Measurements from ENCODE around the gene UNC79. TPM values are rescaled to one million over a fixed set of nuclear protein-coding genes. Genes with fewer than 3 reads are reported as not detected.

The UNC79 gene
- total RNA-seq, 1 experiment from 2014 or later = 0.05 TPM

DNA sequence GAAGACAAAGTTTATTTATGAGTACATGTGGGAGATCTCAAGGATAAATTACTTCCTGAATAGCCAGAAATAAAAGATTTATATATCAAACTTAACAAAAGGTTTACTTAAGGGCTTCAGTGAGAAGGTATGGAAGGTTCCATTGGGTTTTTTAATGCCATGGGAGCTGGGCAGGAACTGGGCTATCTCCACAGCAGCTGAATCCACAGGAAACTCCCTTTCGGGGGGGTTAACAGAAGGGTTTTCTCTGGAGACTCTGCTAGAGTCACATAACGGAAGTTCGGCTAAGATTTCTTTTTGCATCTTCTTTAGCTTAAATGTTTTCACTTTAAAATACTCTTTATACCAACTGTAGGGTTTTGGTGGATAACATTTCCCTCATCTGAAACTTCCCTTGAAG lies 113.5 kb downstream of the UNC79 start:
- DNase-seq (ENCODE audit: extremely low read depth, low read depth) = no peak

DNA sequence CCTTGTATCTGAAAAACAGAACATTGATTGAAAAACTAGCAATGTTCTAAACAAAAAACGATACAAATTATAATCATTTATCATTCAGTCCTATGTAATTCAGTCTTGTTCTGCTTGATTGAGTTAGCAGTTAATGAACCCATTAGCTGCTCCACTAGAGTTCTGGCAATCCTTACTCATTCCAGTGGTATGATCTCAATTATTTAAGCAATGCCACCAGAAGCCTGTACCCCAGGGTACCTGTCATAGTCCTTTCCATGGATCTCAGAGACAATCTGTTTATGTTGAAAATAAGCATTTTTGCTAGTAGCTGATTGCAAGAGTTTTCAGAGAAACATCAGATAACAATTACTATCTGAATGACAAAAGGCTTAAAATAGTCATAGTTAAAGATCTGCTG lies 115.9 kb downstream of the UNC79 start:
- no peak for DNase-seq (ENCODE audit: extremely low read depth, low read depth)

DNA sequence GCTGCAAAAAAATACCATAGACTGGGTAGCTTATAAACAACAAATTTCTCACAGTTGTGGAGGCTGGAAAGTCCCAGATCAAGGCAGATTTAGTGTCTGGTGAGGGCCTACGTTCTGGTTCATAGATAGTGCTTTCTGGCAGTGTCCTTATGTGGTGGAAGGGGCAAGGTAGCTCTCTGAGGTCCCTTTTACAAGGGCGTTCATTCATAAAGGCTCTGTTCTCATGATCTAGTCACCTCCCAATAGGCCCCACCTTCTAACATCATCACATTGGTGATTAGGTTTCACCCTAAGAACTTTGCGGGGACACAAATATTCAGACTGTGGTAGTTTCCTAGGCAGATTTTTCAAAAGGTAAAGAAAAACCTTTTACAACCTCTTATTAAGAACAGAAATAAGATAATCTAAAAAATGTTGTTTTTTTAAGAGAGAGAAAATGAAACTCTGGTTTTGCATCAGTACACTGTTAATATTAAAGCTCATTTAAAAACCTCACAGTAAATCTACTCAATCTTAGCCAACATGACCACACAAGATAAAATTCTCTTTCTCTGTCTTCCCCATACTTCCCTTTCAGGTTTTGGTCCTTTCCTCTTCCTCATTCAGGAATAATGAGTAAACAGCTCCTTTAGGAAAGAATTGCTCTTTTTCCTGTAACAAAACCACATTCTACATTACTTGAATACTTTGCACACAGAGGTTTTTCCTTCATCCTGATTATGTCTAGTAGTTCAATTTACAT lies 117.5 kb downstream of the UNC79 start:
- DNase-seq (ENCODE audit: extremely low read depth, low read depth) = no peak

DNA sequence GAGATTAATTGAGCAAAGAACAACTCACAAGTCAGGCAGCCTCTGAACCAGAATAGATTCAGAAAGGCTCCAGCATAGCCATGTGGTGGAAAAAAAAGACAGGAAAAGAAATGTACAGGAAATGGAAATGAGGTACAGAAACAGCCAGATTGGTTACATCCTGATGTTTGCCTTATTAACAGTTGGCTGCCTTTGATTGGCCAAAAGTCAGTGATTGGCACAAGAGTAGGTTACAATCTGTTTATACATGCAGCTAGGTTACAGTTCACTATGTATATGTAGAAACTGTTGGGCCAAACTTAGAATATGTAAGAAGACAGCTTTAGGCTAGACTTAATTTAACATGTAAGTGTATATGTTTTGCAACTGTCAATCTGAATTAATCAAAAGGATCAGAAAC lies 118.9 kb downstream of the UNC79 start:
- no peak for DNase-seq (ENCODE audit: extremely low read depth, low read depth)

DNA sequence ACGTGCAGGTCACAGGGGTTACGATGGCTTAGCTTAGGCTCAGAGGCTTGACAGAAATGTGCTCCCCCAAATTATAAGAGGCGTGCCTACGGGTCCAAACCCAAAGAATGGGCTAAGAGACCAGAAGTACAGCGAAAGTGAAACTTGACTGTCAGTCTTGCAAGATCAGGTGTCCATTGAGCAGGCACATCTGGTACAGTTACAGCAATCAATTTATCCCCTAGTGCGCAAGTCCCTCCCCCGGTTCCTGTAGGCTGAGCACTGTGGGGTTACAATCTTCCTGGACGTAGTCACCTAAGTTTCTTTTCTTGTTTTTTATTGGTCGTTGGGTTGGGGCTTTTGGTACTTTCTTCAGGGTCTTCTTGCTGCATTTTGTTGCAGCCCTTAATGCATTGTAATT lies 134.2 kb downstream of the UNC79 start:
- DNase-seq (ENCODE audit: extremely low read depth, low read depth) = no peak

DNA sequence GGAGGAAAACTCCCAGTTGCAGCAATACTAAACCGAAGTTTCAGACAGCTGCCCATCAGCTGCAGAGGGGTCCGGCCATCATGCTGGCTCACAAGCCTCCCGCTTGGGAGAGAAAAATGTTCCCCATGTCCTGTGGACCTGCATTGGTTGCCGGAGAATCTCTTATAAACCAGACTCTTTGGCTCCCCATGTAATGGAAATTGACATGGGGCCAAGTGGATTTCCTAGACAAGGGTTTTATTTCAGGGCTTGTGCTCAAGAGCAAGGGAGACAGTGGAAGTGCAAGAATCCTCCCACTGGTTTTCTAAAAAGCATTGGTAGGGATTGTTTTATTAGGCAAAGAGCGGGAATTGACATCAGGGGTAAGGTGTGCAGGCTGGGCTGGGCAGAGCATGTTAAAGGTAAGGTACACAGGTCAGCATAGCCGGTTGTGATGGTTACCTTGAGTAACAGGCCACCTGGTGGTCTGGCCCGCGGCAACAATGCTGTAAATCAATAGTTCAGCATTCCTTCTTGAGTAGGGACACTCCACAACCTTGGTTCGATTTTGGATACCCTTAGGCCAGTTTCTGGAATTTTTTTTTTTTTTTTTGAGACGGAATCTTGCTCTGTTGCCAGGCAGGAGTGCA lies 135.4 kb downstream of the UNC79 start:
- no peak for DNase-seq (ENCODE audit: extremely low read depth, low read depth)

DNA sequence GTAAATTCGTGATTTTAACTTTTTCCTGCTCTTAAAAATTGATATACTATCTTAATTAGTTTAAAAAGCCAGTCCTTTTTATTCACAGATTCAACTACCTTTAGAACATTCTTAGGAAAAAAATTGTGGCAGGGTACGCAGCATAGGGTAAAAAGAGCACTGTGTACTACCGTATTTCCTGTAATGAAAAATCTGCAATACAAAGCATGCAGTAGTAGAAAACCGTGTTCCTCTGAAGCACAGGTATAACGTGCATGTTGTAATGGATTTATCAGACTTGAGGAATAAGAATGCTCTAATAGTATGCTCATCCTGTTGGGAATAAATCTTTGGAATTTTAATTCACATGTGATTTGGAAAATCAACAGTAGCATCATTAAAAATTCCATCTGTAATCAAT lies 140.5 kb downstream of the UNC79 start:
- no peak for DNase-seq (ENCODE audit: extremely low read depth, low read depth)

DNA sequence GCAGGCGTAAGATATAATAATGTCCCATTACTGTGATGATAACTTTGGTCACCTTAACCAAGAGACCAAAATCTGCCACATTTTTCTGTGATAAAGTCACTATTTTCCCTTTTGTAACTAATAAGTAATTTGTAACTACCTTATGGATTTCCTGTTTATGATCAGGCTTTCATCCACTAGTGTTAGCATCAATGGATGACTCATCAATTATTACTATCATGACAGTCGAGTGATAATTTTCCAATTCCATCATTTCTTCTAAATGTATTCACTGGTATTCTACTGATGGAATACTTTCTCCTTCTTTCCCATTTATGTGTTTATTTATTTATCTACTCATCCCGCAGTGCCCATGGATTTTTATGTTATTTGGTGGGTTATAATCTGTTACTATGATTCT lies 148.4 kb downstream of the UNC79 start:
- DNase-seq (ENCODE audit: extremely low read depth, low read depth) = no peak

DNA sequence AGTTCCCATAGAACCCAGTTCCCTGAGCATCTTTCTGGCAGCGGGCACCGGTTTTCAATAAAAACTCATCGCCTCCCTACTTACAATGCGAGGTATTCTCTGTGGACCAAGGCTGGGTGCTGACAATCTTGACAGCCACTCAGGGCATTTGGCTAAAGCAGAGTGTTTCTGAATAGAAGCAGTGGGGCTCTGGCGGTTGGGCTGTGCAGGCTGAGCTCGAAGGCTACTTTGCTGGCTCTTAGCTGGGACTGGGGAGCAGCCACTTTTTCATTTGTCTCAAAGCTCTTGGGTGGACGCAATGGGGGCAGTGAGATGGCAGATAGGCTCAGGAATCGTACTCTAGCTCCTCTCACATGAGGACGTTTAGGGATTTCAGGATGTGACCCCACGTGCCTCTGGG lies 151.8 kb downstream of the UNC79 start:
- no peak for DNase-seq (ENCODE audit: extremely low read depth, low read depth)

DNA sequence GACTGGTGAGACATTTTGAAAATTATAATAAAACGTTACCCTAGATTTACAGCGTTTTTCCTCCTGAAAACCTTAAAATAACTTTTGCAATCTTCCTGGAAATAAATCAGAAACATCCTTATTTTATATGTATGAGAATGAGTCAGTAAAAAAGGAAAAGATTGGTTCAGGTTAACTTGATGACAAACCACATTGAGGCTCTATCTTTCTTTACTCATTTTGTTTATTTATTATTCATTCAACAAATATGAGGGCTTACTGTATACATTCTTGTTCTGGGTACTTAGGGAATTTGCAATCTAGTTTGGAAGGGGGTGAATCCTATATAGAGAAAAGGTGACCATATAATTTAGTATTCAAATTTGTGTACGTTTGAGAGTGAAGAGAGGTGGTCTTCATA lies 156.6 kb downstream of the UNC79 start:
- no peak for DNase-seq (ENCODE audit: extremely low read depth, low read depth)

DNA sequence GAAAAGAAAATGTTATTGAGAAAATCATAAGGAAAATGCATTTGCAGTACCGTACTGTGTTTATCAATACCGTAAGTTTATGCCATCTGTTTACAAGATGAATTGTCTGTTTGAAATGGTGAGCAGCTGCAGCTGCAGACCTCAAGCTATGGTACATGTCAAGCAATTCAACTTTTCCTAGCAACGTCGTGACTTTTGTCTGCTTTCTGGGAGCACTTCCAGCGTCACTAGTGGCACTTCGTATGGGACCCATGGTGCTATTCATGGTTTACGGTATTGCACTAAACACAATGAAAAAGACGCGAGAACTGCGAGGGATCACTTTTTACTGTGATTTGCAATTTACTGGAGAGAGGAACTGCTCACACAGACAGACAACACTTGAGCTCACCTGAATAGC lies 160.8 kb downstream of the UNC79 start:
- DNase-seq (ENCODE audit: extremely low read depth, low read depth) = no peak

DNA sequence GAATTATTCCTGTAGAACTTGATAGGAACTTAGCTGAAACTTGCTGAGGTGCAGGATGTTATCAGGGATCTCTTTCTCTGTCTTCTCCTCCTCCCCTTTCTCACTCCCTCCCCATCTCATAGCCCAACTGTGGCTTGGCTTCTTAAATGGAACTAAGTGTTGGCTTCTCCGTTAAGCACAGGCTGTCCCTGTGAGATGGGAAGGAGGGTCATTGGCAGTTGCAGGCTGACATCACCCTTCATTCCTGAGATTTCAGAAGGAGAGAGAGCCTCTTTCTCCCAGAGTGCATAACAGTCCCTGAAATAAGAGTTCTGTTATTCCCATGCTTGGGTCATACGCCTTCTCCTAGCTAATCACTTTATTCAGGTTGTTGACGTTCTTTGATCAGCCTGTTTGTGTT lies 162.0 kb downstream of the UNC79 start:
- DNase-seq (ENCODE audit: extremely low read depth, low read depth) = no peak

DNA sequence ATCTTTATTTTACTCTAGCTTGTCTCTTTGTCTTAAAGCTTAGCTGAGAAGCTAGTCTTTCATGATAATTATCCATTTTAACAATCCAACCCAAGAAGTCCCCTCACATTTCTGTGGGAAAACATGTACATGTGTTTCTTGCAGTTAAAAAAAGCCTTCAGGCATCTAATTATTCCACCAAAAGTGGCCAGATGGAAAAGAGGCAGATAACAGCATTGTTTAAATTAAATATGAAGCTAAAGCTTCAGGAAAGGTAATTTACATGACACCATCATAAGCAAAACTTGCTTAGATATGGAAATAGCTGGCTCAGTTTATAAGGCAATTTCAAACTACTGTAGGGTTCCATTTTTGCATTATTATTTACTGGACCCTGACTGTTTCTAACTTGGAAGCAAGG lies 175.4 kb downstream of the UNC79 start:
- DNase-seq (ENCODE audit: extremely low read depth, low read depth) = no peak

DNA sequence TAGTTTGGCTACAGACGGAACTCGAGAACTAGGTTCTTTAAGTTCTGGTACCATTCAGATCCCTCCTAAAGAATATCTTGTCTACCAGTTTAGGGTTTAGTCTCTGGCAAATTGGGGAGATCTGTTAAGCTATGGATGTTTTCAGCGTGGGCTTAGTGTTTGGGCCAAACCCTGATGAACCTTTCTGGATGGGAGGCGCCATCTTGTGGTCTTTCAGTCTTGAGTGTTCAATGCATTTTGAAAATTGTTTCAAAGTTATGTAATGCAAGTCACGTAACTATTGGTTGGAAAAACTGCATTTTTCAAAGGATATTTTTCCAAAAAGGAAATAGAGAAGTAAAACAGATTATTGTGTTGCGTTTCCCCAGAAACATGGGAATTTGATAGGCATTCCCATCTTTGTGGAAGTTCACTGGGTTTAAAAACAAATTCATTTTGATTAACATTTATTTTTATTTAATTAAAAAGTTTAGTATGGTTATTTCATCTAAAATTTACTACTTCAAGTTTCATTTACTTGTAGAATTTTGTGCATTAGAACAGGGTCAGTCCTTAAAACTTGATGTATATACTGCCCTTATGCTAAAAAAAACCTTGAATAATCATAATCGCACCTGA lies 188.5 kb downstream of the UNC79 start:
- peak; percentile 58 for DNase-seq (ENCODE audit: extremely low read depth, low read depth)

DNA sequence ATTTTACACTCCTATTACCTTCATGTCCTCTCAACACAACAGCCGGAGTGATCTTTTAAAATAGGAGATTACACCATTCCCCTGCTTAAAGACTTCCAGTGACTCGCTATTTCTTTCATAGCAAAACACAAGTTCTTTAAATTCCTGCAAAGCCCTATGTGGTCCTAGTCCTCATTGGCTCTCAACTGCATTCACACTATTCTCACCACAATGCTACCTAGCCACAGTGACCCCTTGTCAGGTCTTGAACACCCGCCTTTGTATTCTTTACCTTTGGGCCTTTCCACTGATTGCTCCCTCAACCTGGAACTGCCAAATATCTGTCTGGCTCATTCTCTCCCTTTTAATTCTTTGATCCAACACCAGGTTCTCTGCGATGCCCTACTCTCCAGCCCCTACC lies 197.3 kb downstream of the UNC79 start:
- DNase-seq (ENCODE audit: extremely low read depth, low read depth) = no peak

DNA sequence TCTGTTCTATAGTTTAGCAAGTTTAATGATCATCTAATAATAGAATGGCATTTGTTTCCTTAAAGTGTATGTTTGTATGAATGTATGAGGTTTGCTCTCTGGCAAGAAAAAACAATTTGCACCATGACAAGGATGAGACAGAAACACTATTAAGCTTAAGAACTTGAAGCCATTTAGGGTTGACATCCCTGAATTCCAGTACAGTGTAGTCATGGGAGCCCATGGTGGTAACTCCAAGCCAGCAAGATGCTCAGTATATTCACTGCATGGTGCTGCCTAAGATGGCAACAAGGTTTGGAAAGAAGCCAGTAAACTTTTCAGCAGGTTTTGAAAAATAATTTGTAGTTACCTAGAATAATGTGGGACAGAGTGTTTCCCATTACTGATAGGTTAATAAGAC lies 198.9 kb downstream of the UNC79 start:
- no peak for DNase-seq (ENCODE audit: extremely low read depth, low read depth)

DNA sequence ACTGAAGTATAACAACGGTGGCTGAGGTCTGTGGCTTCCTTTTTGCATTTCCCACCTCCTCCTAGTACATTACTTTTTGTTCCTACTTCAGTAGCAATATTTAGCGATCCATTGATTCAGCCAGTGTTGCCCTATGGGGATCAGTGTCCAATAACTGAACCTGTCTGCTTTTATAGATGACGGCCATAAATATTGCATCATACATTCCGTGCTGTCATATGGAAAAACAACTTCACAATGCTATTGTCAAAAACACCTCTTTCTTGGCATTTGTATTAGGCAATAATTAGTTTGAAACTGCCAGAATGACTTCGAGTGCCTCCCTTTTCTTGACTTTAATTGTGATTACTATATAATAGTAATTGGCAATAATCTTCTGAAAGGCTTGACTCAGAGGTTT lies 208.1 kb downstream of the UNC79 start:
- DNase-seq (ENCODE audit: extremely low read depth, low read depth) = no peak

DNA sequence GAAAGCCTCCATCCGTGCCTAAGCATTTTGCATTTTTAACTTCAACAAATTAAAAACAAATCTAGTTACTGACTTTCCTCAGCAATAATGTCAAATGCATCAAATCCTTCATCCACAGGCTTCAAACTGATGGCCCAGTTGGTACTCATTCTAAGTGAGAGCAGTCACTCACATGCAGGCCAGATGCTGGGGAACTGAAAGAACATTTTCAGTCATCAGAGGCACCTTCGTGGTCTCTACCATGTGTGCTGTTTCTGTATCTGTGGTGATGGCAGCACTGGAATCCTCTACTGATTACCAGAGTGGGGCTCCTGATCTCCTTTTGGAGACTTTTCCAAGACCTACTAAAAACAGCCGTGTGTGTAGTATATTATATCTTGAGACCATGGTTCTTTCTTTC lies 212.4 kb downstream of the UNC79 start:
- DNase-seq (ENCODE audit: extremely low read depth, low read depth) = no peak

DNA sequence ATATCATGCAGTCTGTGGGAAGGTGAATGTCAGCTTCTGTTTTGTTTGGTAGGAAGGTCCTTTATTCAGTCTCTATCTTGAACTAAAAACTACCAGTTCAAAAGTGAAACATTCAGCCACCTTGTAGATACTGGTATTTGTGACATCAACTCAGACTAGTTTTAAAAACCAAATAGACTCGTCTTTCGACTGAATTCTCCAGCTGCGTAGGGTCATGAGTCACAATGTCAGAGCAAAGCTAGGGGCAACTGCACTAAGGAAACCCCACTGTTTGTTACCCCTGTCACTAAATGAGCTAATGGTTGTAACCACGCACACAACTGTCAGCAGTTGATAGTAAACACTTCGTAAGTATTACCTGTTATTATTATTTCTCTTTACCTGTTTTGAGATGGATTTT lies 212.9 kb downstream of the UNC79 start:
- DNase-seq (ENCODE audit: extremely low read depth, low read depth) = no peak

DNA sequence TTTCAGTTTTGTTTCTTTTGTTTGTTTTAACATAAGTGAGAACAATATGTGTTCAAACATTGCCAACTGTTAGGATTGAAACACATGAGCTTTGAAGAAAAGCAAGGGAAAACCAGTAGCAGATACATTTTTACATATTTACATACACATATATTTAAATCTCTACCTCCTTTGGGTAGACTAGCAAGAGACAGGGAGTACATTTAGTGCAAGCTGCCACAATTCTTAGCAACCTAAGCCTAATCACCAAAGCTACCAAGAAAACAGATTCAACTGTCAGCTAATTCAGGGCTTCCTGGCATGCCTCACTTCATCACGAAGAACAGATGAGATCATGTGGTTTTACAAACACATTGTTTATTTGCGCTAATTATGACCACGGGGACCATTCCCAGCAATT lies 214.5 kb downstream of the UNC79 start:
- DNase-seq (ENCODE audit: extremely low read depth, low read depth) = no peak

DNA sequence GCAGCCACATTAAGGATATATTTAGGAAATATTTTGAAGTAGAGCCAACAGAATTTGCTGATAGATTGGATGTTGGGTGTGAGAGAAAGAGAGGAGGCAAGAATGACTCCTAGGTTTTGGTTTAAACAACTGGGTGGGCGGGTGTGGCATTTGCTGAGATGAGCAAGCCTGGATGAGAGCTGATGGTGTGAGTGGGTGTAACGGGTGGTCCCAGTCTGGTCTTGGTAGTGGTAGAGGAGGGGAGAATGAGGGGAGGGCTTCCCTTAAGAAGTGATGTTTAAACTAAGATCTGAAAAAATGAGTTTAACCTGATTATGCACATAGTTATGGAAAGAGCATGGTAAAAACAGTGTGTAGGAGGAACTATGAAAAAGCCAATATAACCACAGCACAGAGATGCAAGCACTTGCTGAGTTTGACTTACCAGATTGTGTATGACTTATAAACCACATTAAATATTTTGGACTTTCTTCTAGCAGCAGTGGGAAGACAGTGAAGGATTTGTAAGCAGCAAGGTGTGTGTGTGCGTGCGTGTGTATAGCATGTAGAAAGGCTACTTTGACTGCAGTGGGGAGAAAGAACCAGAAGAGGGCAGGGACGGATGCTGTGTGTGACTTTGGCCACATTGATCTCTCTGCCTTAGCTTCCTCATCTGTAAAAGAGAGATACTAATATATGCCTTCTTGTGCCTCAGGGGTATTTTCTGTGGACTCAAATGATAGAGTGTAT lies 217.9 kb downstream of the UNC79 start:
- DNase-seq (ENCODE audit: extremely low read depth, low read depth) = peak; percentile 11

DNA sequence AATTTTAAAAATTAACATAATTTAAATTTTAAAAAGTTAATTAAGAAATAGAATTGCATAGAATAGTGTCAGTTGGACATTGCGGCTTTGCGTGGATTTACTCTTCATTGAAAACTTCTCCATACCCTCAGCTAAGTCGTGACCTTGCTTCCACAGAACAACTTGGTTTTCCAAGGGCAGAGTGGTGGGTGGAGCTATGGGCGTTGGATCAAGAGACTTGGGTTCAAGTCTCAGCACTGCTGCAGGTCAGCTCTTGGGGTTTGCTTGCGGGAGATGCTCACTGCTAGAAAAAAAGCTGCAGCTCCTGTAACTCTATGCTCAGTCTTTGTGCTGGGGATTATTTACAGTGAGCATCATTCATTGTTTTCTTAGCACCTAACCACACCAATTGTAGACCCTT lies 223.9 kb downstream of the UNC79 start:
- no peak for DNase-seq (ENCODE audit: extremely low read depth, low read depth)

All from NCI-H460 (cell line).